Thoracic aorta (tissue), 2 donors: ENCODE measurements around the gene CHAF1A. TPM values are rescaled to one million over a fixed set of nuclear protein-coding genes. Genes with fewer than 3 reads are reported as not detected.

Experiments used
- ATAC-seq: fragments of 150-250 bp; one replicate; pipeline ENCODE4 v1.8.0; 2017; ENCODE audit warnings: low read depth; ENCODE audit not compliant: insufficient number of reproducible peaks, low FRiP score
- DNase-seq: peaks from one replicate; pipeline ENCODE4 v3.0.0-alpha.2; 2020; ENCODE audit warnings: low spot score
- H3K27ac ChIP-seq, 2 donors: fragments of 200-600 bp; sonication (generic); 1 replicate in 1 of 2; 2 replicates in 1 of 2; pipeline ENCODE4 v1.5.1; 2016; ENCODE audit warnings: mild to moderate bottlenecking in 2 of 2, moderate library complexity in 2 of 2
- H3K27me3 ChIP-seq: fragments of 200-600 bp; sonication (generic); replicated peaks from 2 replicates; pipeline ENCODE4 v1.6.0; 2016; ENCODE audit warnings: mild to moderate bottlenecking; ENCODE audit not compliant: insufficient read depth
- H3K36me3 ChIP-seq: fragments of 200-600 bp; sonication (generic); one replicate; pipeline ENCODE4 v1.5.1; 2016
- H3K4me1 ChIP-seq, 2 donors: fragments of 200-600 bp; sonication (generic); 1 replicate in 1 of 2; 2 replicates in 1 of 2; pipeline versions ENCODE4 v1.5.1 to v1.6.0; 2016; ENCODE audit warnings: low read depth in 2 of 2, mild to moderate bottlenecking in 1 of 2; ENCODE audit not compliant: control insufficient read depth in 1 of 2
- H3K4me3 ChIP-seq: fragments of 200-600 bp; sonication (generic); 2 replicates; pipeline ENCODE4 v1.5.1; 2016; ENCODE audit warnings: mild to moderate bottlenecking
- H3K9me3 ChIP-seq: fragments of 200-600 bp; sonication (generic); 2 replicates; pipeline ENCODE4 v1.5.1; 2016
- CTCF ChIP-seq: fragments of 200-600 bp; sonication (generic); IDR thresholded peaks from one replicate; pipeline ENCODE4 v1.5.1; 2019; ENCODE audit warnings: antibody characterized with exemption
- total RNA-seq, 2 donors: library from RNA; depleted of rRNA; stranded (reverse); fragments of >200 nt; gene quantifications; one replicate each; pipeline versions ENCODE4 v1.1.0 to v1.2.3, GENCODE V29; 2016

CHAF1A gene
- total RNA-seq, 2 donors from 2014 or later, result 3.2 to 5.8 TPM

DNA sequence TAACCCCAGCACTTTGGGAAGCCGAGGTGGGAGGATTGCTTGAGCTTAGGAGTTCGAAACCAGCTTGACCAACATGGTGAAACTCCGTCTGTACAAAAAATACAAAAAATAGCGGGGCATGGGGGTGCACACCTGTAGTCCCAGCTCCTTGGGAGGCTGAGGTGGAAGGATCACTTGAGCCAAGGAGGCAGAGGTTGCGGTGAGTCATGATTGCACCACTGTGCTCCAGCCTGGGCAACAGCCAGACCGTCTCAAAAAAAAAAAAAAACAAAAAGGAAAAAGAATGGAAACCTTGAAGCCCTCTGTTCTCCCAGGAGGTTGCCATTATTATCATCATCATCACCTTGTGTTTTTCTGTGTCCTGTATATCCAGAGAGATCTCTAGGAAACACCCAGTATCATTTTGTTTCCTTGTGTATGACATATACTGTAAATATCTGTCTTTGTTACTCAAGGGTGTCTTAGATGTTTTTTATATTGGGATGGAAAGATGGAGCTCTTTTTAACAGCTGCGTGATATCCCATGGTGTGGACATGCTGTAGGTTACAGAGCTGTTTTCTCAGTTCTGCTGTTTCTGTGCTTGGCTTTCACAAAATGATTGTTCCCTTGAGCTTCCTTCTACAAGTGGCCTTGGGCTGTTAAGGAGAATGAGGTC lies 11.8 kb downstream of the CHAF1A start:
- DNase-seq, result no peak
- ATAC-seq, result no peak
- Histone ChIP-seq H3K27ac (no peak overlapping the region), H3K4me1 (peaks cover 10 to 12% of the 10 kb centered on the region in 2 donors), H3K4me3 (no peak overlapping the region), H3K27me3 (no peaks in the 10 kb centered on the region), H3K9me3 (no peaks in the 10 kb centered on the region), H3K36me3 (no peaks in the 10 kb centered on the region)
- TF ChIP-seq CTCF, result no peak

DNA sequence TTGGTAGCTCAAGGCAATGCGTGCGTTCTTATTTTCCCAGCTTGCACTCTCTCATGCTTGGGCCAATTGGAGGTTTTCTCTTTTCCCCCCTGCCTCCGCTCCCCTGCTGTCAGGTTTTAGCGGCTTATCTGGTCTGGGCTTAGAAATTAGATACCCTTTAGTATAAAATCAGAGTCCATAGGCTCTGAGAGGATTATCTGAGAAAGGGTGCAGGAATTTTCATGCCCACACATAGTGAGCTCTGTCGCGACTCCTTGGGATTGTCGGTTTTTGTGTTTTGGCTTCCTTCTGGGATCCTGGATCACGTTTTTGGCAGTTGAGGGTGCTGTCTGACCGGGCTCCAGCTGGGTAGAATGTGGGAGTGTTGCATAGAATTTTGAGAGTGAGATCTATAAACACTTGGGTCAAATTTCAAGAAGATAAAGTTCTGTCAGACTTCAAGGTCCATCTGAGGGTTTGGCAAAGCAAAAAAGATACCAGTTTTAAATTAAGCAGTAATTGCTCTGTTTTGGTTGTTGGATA lies 12.4 kb downstream of the CHAF1A start:
- ATAC-seq (no peak), DNase-seq (no peak)
- H3K27ac ChIP-seq, result no peak overlapping the region
- no peaks in the 10 kb centered on the region for H3K9me3 ChIP-seq
- H3K36me3 ChIP-seq, result no peaks in the 10 kb centered on the region
- TF ChIP-seq CTCF, result no peak
- H3K4me1 ChIP-seq, result peaks cover 10 to 12% of the 10 kb centered on the region in 2 donors
- H3K4me3 ChIP-seq, result peak overlapping the region; percentile 34
- no peaks in the 10 kb centered on the region for H3K27me3 ChIP-seq

- Histone ChIP-seq H3K4me1 (peaks cover 10 to 12% of the 10 kb centered on the region in 2 donors), H3K27ac (no peak overlapping the region), H3K4me3 (peak overlapping the region; percentile 34), H3K27me3 (no peaks in the 10 kb centered on the region), H3K36me3 (no peaks in the 10 kb centered on the region), H3K9me3 (no peaks in the 10 kb centered on the region)
- TF ChIP-seq CTCF, result no peak
- DNase-seq (no peak), ATAC-seq (no peak)
Observed at GRCh38 chr19:4415352-4415751, 12.9 kb downstream of the CHAF1A start.

GRCh38 chr19:4416268-4416667 lies 13.8 kb downstream of the CHAF1A start:
- DNase-seq, result no peak
- no peaks in the 10 kb centered on the region for H3K27me3 ChIP-seq
- no peak for ATAC-seq
- no peak overlapping the region for H3K27ac ChIP-seq
- no peak for TF ChIP-seq CTCF
- no peaks in the 10 kb centered on the region for H3K9me3 ChIP-seq
- H3K4me1 ChIP-seq, result peaks cover 10 to 12% of the 10 kb centered on the region in 2 donors
- H3K36me3 ChIP-seq, result no peaks in the 10 kb centered on the region
- H3K4me3 ChIP-seq, result no peak overlapping the region

DNA sequence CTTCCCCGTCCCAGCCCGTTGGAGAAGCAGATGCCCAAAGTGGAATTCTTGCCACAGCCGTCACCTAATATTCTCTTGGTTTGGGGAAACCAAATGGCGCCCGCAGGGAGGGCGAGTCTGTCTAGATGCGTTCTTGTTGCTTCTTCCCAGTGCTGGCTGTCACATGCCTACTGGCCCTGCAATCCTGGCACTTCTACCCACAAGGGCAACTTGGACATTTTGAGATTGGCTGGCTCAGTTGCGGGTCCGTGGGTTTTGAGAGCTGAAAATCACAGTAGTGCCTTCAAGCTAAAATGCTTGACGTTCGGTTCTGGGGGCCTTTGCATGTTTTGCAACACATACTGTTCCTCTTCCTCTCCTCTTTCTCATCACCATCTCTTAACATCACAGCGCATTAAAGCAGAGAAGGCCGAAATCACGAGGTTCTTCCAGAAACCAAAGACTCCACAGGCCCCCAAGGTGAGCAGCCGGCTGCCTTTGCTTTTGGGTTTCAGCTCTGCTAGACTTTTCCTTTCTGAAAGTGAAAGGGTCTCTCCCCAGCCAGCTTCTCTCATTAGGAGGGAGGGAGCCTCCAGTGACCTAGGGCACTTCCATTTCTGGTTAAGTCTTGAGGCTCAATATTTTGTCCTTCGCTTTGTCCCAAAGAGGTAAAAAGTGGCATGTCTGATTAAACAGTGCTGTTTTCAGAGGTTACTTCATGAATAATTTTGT lies 21.1 kb downstream of the CHAF1A start:
- TF ChIP-seq CTCF, result no peak
- ATAC-seq, result no peak
- H3K27ac ChIP-seq, result no peak overlapping the region
- H3K36me3 ChIP-seq, result peaks cover 4% of the 10 kb centered on the region
- no peaks in the 10 kb centered on the region for H3K9me3 ChIP-seq
- no peak for DNase-seq
- H3K27me3 ChIP-seq, result no peaks in the 10 kb centered on the region
- H3K4me3 ChIP-seq, result no peak overlapping the region
- H3K4me1 ChIP-seq, result no peaks in the 10 kb centered on the region
